GM12872 (cell line): ENCODE results near the gene PXDC1.

Experiments used
- TF ChIP-seq, protein P1 (sequence below): IDR thresholded peaks from 3 replicates; pipeline ENCODE4 v1.5.1; 2011; ENCODE audit warnings: low read depth, mild to moderate bottlenecking, low read length, moderate library complexity; ENCODE audit not compliant: insufficient read depth

PXDC1 gene

GRCh38 chr6:3698021-3698420 is 53.5 kb downstream of the PXDC1 start:
- TF ChIP-seq, protein P1, sequence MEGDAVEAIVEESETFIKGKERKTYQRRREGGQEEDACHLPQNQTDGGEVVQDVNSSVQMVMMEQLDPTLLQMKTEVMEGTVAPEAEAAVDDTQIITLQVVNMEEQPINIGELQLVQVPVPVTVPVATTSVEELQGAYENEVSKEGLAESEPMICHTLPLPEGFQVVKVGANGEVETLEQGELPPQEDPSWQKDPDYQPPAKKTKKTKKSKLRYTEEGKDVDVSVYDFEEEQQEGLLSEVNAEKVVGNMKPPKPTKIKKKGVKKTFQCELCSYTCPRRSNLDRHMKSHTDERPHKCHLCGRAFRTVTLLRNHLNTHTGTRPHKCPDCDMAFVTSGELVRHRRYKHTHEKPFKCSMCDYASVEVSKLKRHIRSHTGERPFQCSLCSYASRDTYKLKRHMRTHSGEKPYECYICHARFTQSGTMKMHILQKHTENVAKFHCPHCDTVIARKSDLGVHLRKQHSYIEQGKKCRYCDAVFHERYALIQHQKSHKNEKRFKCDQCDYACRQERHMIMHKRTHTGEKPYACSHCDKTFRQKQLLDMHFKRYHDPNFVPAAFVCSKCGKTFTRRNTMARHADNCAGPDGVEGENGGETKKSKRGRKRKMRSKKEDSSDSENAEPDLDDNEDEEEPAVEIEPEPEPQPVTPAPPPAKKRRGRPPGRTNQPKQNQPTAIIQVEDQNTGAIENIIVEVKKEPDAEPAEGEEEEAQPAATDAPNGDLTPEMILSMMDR = no peak

DNA sequence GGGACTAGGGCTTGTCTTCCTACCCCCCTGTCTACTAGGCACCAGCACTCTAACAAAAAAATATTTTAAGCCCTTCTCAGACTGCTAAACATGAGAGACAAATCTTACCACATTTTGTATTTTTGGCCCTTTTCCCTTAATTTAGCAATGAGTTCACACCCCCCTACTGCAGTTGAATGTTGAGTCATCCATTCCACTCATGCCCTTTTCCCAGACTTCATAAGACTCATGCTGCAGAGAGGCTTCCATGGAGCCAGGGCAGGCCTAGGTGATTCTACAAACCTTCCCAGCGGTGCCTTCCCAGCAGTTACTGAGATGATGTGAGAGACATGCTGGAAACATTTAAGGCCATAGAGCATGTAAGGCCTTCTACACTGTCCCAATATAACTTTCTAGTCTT is 53.9 kb downstream of the PXDC1 start:
- TF ChIP-seq, protein P1 = no peak

- TF ChIP-seq, protein P1 = no peak
Measured at GRCh38 chr6:3696525-3697088, 54.9 kb downstream of the PXDC1 start.

- TF ChIP-seq, protein P1 = no peak
Measured at GRCh38 chr6:3695065-3695817, 56.3 kb downstream of the PXDC1 start.

GRCh38 chr6:3693831-3694230 is 57.7 kb downstream of the PXDC1 start:
- TF ChIP-seq, protein P1 = no peak

GRCh38 chr6:3690506-3690905 is 61.0 kb downstream of the PXDC1 start:
- TF ChIP-seq, protein P1 = no peak

DNA sequence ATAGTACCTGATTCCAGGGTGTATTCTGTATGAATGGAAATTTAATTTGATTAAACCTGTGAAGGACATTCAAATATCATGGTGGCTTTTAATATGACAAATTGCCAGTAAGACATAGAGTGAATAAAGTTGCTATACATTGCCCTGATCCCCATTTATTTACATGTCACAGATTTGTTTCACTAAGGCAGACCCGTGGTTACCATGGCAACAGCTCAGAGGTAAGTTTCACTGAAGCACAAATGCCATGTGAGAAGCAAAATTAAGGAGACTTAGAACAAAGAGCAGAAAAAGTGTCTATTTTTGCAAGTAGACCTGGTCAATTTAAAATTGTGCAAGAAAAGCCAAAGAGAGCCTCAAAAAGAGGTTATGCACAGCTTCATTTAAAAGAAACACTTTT is 63.7 kb downstream of the PXDC1 start:
- TF ChIP-seq, protein P1 = no peak
